A673 (cell line): ENCODE results near the gene COL20A1.

Source experiments
- EZH2 ChIP-seq: fragments of 200-600 bp; sonication (generic); IDR thresholded peaks from 2 replicates; pipeline ENCODE4 v1.6.1; 2017; ENCODE audit warnings: borderline replicate concordance, low read depth, mild to moderate bottlenecking, mixed read lengths, antibody characterized with exemption, low read length; ENCODE audit not compliant: poor library complexity, severe bottlenecking
- TF ChIP-seq, protein P1 (sequence below): fragments of 300-800, 200-600 bp; sonication (generic); conservative IDR thresholded peaks from 2 replicates; pipeline ENCODE4 v1.5.1; 2017; ENCODE audit warnings: low read depth, mild to moderate bottlenecking, antibody characterized with exemption, low read length, moderate library complexity, mixed read lengths

DNA sequence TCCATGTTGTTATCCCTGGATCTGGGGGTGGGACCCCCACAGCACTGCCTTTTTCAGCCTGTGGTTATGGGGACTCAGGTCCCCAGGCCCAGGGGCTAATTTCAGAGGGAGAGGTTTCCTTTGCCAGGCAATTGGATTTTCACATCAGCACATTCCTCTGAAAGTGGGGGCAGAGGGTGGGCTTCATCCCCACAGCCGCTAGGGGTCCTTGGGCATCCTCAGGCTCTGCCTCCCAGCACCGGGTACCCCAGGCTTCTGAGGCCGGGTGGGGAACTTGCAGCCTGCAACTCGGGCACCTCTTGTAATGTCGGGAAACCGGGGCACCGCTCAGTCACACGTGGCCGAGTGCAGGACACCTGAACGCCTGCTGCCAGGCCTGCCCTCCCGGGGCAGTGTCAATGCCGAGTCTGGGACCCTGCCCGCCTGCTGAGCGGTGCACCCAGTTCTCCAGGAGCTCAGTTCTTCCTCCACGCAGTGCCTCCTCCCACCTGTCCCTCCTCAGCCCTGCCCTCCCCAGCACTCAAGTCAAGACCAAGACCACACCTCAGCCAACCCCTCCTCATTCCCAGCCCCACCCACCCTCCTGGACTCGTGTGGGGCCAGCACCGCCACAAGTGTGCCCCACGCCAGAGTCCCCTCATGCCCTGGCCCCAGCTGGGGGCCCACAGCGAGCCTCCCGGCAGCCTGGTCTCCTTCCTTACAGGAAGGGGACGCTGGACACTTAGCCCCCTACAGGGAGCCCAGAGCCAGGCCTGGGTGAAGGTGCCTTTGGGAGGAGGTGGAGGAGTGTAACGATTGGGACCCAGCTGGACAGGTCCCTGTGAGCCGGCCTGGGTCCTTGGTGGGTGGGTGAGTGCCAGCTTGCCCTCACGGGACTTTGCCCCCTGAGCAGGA is 77.0 kb downstream of the COL20A1 start:
- no peak for TF ChIP-seq EZH2
- TF ChIP-seq, protein P1, sequence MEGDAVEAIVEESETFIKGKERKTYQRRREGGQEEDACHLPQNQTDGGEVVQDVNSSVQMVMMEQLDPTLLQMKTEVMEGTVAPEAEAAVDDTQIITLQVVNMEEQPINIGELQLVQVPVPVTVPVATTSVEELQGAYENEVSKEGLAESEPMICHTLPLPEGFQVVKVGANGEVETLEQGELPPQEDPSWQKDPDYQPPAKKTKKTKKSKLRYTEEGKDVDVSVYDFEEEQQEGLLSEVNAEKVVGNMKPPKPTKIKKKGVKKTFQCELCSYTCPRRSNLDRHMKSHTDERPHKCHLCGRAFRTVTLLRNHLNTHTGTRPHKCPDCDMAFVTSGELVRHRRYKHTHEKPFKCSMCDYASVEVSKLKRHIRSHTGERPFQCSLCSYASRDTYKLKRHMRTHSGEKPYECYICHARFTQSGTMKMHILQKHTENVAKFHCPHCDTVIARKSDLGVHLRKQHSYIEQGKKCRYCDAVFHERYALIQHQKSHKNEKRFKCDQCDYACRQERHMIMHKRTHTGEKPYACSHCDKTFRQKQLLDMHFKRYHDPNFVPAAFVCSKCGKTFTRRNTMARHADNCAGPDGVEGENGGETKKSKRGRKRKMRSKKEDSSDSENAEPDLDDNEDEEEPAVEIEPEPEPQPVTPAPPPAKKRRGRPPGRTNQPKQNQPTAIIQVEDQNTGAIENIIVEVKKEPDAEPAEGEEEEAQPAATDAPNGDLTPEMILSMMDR: no peak
